Neural progenitor cell (in vitro differentiated cells): ENCODE data around the gene NEURL1B. TPM values are rescaled to one million over a fixed set of nuclear protein-coding genes. Genes with fewer than 3 reads are reported as not detected.

ENCODE experiments used
- DNase-seq: peaks from one replicate; pipeline ENCODE4 v3.0.0-alpha.2; 2016; ENCODE audit warnings: low spot score
- H2AFZ ChIP-seq: fragments of 200-600 bp; sonication (generic); replicated peaks from 2 replicates; pipeline ENCODE4 v1.6.1; 2016; ENCODE audit warnings: antibody characterized with exemption
- H3F3A ChIP-seq: fragments of 200-600 bp; sonication (generic); 2 replicates; pipeline ENCODE4 v1.6.1; 2016; ENCODE audit warnings: antibody characterized with exemption, low read depth
- H3K27ac ChIP-seq: fragments of 200-600 bp; sonication (generic); 2 replicates; pipeline ENCODE4 v1.5.1; 2016; ENCODE audit warnings: mild to moderate bottlenecking
- H3K27me3 ChIP-seq: fragments of 200-600 bp; sonication (generic); 2 replicates; pipeline ENCODE4 v1.6.1; 2016; ENCODE audit warnings: mild to moderate bottlenecking, moderate library complexity
- H3K36me3 ChIP-seq: fragments of 200-600 bp; sonication (generic); 2 replicates; pipeline ENCODE4 v1.5.1; 2016
- H3K4me1 ChIP-seq: fragments of 200-600 bp; sonication (generic); 2 replicates; pipeline ENCODE4 v1.6.1; 2016; ENCODE audit warnings: mixed run types
- H3K4me2 ChIP-seq: fragments of 200-600 bp; sonication (generic); 2 replicates; pipeline ENCODE4 v1.6.1; 2016
- H3K4me3 ChIP-seq: fragments of 200-600 bp; sonication (generic); 2 replicates; pipeline ENCODE4 v1.5.1; 2016
- H3K79me2 ChIP-seq: fragments of 200-600 bp; sonication (generic); 2 replicates; pipeline ENCODE4 v1.6.1; 2016; ENCODE audit warnings: low read depth
- H3K9ac ChIP-seq: fragments of 200-600 bp; sonication (generic); 2 replicates; pipeline ENCODE4 v1.6.1; 2016
- H3K9me3 ChIP-seq: fragments of 200-600 bp; sonication (generic); 2 replicates; pipeline ENCODE4 v1.5.1; 2016; ENCODE audit warnings: low read depth
- H4K20me1 ChIP-seq: fragments of 200-600 bp; sonication (generic); 2 replicates; pipeline ENCODE4 v1.6.1; 2016; ENCODE audit warnings: low read depth
- H3K27ac Mint-ChIP-seq: 3 replicates; pipeline ENCODE4 v1.8.0; 2021; ENCODE audit warnings: mixed read lengths
- H3K27me3 Mint-ChIP-seq: 2 replicates; pipeline ENCODE4 v1.8.0; 2022; ENCODE audit warnings: low read depth, mild to moderate bottlenecking, inconsistent platforms, moderate library complexity, mixed read lengths; ENCODE audit not compliant: insufficient read depth
- H3K36me3 Mint-ChIP-seq: 3 replicates; pipeline ENCODE4 v1.8.0; 2021; ENCODE audit warnings: mixed read lengths
- H3K4me1 Mint-ChIP-seq: 3 replicates; pipeline ENCODE4 v1.8.0; 2021; ENCODE audit warnings: mixed read lengths
- H3K4me3 Mint-ChIP-seq: 3 replicates; pipeline ENCODE4 v1.8.0; 2021; ENCODE audit warnings: mild to moderate bottlenecking, moderate library complexity, mixed read lengths
- H3K9me3 Mint-ChIP-seq: 3 replicates; pipeline ENCODE4 v1.8.0; 2020; ENCODE audit warnings: mixed read lengths
- EZH2 ChIP-seq: fragments of 200-600 bp; sonication (generic); IDR thresholded peaks from 2 replicates; pipeline ENCODE4 v1.6.1; 2017; ENCODE audit warnings: antibody characterized with exemption, mild to moderate bottlenecking, moderate library complexity
- EZH2phosphoT487 ChIP-seq: fragments of 200-600 bp; sonication (generic); IDR thresholded peaks from 2 replicates; pipeline ENCODE4 v1.6.1; 2017; ENCODE audit warnings: antibody characterized with exemption
- microRNA-seq: library from miRNA; unstranded; fragments of <30 nt; microRNA quantifications from one replicate; pipeline ENCODE4, GENCODE V29; 2016
- small RNA-seq: library from RNA; depleted of rRNA; stranded (forward); fragments of <200 nt; gene quantifications from one replicate; pipeline ENCODE3, GENCODE V24; 2015
- total RNA-seq: library from RNA; depleted of rRNA; stranded (reverse); fragments of >200 nt; gene quantifications from 2 replicates; pipeline ENCODE4 v1.2.3, GENCODE V29; 2015; ENCODE audit warnings: low replicate concordance
- TF ChIP-seq, protein P1 (sequence below): fragments of 200-600 bp; sonication (generic); IDR thresholded peaks from 2 replicates; pipeline ENCODE4 v1.5.1; 2017; ENCODE audit warnings: antibody characterized with exemption, mild to moderate bottlenecking

NEURL1B gene
- total RNA-seq, 1 donor from 2014 or later: 12.1 TPM

DNA sequence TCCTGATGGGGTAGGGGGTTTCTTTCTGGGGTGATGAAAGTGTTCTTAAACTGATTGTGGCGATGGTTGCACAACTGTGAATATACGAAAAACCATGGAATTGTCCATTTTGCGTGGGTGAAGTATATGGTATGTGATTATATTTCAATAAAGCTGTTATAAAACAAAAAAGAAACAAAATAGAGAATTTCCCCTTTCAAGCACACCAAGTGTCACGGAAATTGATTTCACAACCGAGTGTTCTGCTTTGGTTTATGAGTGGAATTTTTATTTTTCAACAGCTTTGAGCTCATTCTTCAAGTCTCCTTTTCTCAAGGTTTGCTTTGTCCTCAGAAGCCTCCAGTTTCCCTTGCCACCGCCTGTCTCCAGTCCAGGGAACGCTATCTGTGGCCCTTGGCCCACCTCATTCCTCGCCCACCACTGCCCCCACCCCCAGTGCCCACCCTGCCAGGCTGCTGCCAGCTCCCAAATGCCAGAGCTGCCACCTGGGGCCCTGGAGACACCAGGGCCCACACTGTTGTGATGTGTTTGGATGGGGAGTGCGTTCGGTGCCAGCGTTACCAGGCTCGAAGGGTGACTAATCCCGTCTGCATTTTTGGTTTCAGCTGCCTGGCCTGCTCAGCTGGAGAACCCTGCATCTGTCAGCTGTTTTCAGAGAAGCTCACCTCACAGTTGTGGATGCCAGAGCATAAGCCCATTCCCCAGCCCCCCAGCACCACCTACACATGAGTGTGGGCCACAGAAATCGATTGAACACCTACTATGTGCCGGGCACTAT lies 99.6 kb downstream of the NEURL1B start:
- Mint-ChIP-seq H3K36me3 (no peaks in the 10 kb centered on the region), H3K4me1 (peaks cover 11% of the 10 kb centered on the region), H3K27me3 (peaks cover 6% of the 10 kb centered on the region), H3K9me3 (no peaks in the 10 kb centered on the region), H3K4me3 (no peak overlapping the region), H3K27ac (peak overlapping the region; percentile 59)
- Histone ChIP-seq H3K79me2 (no peaks in the 10 kb centered on the region), H4K20me1 (no peaks in the 10 kb centered on the region), H3K4me3 (no peak overlapping the region), H3K27ac (no peak overlapping the region), H2AFZ (no peak overlapping the region), H3K4me1 (no peaks in the 10 kb centered on the region), H3K27me3 (no peaks in the 10 kb centered on the region), H3K36me3 (no peaks in the 10 kb centered on the region), H3K4me2 (no peak overlapping the region), H3F3A (no peaks in the 10 kb centered on the region), H3K9ac (no peak overlapping the region), H3K9me3 (no peaks in the 10 kb centered on the region)
- no peak for DNase-seq
- TF ChIP-seq, protein P1, sequence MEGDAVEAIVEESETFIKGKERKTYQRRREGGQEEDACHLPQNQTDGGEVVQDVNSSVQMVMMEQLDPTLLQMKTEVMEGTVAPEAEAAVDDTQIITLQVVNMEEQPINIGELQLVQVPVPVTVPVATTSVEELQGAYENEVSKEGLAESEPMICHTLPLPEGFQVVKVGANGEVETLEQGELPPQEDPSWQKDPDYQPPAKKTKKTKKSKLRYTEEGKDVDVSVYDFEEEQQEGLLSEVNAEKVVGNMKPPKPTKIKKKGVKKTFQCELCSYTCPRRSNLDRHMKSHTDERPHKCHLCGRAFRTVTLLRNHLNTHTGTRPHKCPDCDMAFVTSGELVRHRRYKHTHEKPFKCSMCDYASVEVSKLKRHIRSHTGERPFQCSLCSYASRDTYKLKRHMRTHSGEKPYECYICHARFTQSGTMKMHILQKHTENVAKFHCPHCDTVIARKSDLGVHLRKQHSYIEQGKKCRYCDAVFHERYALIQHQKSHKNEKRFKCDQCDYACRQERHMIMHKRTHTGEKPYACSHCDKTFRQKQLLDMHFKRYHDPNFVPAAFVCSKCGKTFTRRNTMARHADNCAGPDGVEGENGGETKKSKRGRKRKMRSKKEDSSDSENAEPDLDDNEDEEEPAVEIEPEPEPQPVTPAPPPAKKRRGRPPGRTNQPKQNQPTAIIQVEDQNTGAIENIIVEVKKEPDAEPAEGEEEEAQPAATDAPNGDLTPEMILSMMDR: no peak
- no peak for TF ChIP-seq EZH2phosphoT487
- TF ChIP-seq EZH2: no peak

Small RNAs within 50 kb of the gene (microRNA-seq; reads per million reads assigned to microRNA genes)
- gene MIR5003: not detected

Small RNAs within 50 kb of the gene (small RNA-seq; reads per million reads assigned to genes)
- gene AC027309.2 (0.45 reads per million, percentile 50 among the genes with 10 or more reads in this experiment), gene MIR5003 (not detected)

Other genes with a start within 250 kb of the NEURL1B start
- gene SH3PXD2B, start 186.7 kb upstream of the NEURL1B start, total RNA-seq: 27.3 and 46.3 TPM in 2 replicates
- gene DUSP1, start 129.9 kb downstream of the NEURL1B start, total RNA-seq: 4.2 and 12.8 TPM in 2 replicates
- 28.7 and 50.8 TPM in 2 replicates for gene ERGIC1, start 193.0 kb downstream of the NEURL1B start, total RNA-seq